CD8-positive, alpha-beta memory T cell (primary cell): ENCODE results near the gene CD74. TPM values are rescaled to one million over a fixed set of nuclear protein-coding genes. Genes with fewer than 3 reads are reported as not detected.

Source experiments
- CTCF ChIA-PET: fragments of 350-600 bp; sonication (Branson Sonifier 250); formaldehyde crosslinking; loops from one replicate; lab custom pipeline; 2021; ENCODE audit warnings: antibody characterized with exemption; lab: Charles Lee
- POLR2A ChIA-PET: fragments of 350-600 bp; sonication (Branson Sonifier 250); formaldehyde crosslinking; loops from one replicate; lab custom pipeline; 2021; ENCODE audit warnings: antibody characterized with exemption; lab: Charles Lee
- DNase-seq, 5 donors: peaks; one replicate each; pipeline versions ENCODE4 v3.0.0 to v3.0.0-alpha.2; 2020 to 2022; ENCODE audit warnings: mixed read lengths in 1 of 5
- H3K27ac ChIP-seq: one replicate; pipeline ENCODE4 v1.7.0; 2013; ENCODE audit warnings: low read depth, mild to moderate bottlenecking, low read length, moderate library complexity
- H3K27me3 ChIP-seq: 2 replicates; pipeline ENCODE4 v1.7.0; 2013; ENCODE audit warnings: low read length, mild to moderate bottlenecking; ENCODE audit not compliant: insufficient read depth, poor library complexity, severe bottlenecking
- H3K36me3 ChIP-seq: 2 replicates; pipeline ENCODE4 v1.7.0; 2013; ENCODE audit warnings: mild to moderate bottlenecking, low read length, moderate library complexity; ENCODE audit not compliant: insufficient read depth
- H3K4me1 ChIP-seq: 2 replicates; pipeline ENCODE4 v1.7.0; 2013; ENCODE audit warnings: mild to moderate bottlenecking, low read length, moderate library complexity; ENCODE audit not compliant: insufficient read depth
- H3K4me3 ChIP-seq: 2 replicates; pipeline ENCODE4 v1.7.0; 2013; ENCODE audit warnings: mild to moderate bottlenecking, low read length
- H3K9me3 ChIP-seq: 2 replicates; pipeline ENCODE4 v1.7.0; 2013; ENCODE audit warnings: mild to moderate bottlenecking, low read length
- H3K27ac Mint-ChIP-seq, 8 donors: one replicate each; pipeline ENCODE4 v1.8.0; 2020 to 2021; ENCODE audit warnings: mixed read lengths in 8 of 8, mild to moderate bottlenecking in 6 of 8, inconsistent platforms in 3 of 8, moderate library complexity in 3 of 8
- H3K27me3 Mint-ChIP-seq, 2 donors: one replicate each; pipeline ENCODE4 v1.8.0; 2020 to 2021; ENCODE audit warnings: mixed read lengths in 2 of 2, mild to moderate bottlenecking in 1 of 2, moderate library complexity in 1 of 2
- H3K36me3 Mint-ChIP-seq, 3 donors: one replicate each; pipeline ENCODE4 v1.8.0; 2020 to 2021; ENCODE audit warnings: mixed read lengths in 3 of 3, inconsistent platforms in 1 of 3, mild to moderate bottlenecking in 1 of 3
- H3K4me1 Mint-ChIP-seq, 3 donors: one replicate each; pipeline ENCODE4 v1.8.0; 2020 to 2021; ENCODE audit warnings: mixed read lengths in 3 of 3, inconsistent platforms in 1 of 3, mild to moderate bottlenecking in 1 of 3
- H3K4me3 Mint-ChIP-seq, 7 donors: one replicate each; pipeline ENCODE4 v1.8.0; 2020 to 2021; ENCODE audit warnings: mixed read lengths in 7 of 7, mild to moderate bottlenecking in 6 of 7, moderate library complexity in 4 of 7, inconsistent platforms in 2 of 7
- H3K9me3 Mint-ChIP-seq, 5 donors: one replicate each; pipeline ENCODE4 v1.8.0; 2020 to 2022; ENCODE audit warnings: mixed read lengths in 5 of 5, mild to moderate bottlenecking in 3 of 5, moderate library complexity in 2 of 5, inconsistent platforms in 1 of 5
- polyA plus RNA-seq: library from polyadenylated mRNA; unstranded; fragments of 300-500 nt; fragmentation: Illumina TruSeq; gene quantifications from one replicate; pipeline ENCODE4 v1.2.3, GENCODE V29; 2021
- total RNA-seq, 2 experiments: library from RNA; stranded (reverse); gene quantifications; one replicate each; pipeline ENCODE4 v1.2.3, GENCODE V29; 2021

The CD74 gene
- total and polyA plus RNA-seq, 3 experiments from 2014 or later: 319 to 1,273 (median 324) TPM

DNA sequence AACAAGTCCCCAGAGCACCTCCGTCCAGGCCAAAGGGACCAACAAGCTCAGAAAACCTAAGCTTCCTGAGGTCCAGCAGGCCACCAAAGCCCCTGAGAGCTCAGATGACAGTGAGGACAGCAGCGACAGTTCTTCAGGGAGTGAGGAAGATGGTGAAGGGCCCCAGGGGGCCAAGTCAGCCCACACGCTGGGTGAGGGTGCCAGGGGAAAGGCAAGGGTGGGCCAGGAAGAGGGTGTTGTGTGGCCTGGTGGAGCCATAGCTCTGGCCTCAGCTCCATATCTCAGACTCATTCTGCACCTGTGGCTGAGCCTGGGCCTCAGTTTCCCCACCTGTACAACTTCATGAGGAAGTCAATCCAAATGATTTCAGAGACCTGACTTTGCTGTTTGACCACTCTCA, 20.7 kb downstream of the CD74 start:
- peaks cover 0 to 92% (median 12%) of the 10 kb centered on the region in 3 donors for H3K36me3 Mint-ChIP-seq
- Histone ChIP-seq H3K9me3 (no peaks in the 10 kb centered on the region), H3K27me3 (no peaks in the 10 kb centered on the region), H3K27ac (no peak overlapping the region), H3K4me1 (no peaks in the 10 kb centered on the region), H3K4me3 (no peak overlapping the region), H3K36me3 (peaks cover 69% of the 10 kb centered on the region)
- DNase-seq: no peak
- no peaks in the 10 kb centered on the region for H3K9me3 Mint-ChIP-seq
- no peaks in the 10 kb centered on the region for H3K4me1 Mint-ChIP-seq
- ChIA-PET POLR2A (no interaction called here), CTCF (interaction anchor here (2.9 kb wide), 1 partner anchor 41 kb away, joined by 6 read pairs; no protein-coding TSS in a partner anchor)
- peak overlapping the region in 4 of 8 donors; percentile 8 to 77 (median 46) for H3K27ac Mint-ChIP-seq
- H3K27me3 Mint-ChIP-seq: no peaks in the 10 kb centered on the region
- H3K4me3 Mint-ChIP-seq: no peak overlapping the region

DNA sequence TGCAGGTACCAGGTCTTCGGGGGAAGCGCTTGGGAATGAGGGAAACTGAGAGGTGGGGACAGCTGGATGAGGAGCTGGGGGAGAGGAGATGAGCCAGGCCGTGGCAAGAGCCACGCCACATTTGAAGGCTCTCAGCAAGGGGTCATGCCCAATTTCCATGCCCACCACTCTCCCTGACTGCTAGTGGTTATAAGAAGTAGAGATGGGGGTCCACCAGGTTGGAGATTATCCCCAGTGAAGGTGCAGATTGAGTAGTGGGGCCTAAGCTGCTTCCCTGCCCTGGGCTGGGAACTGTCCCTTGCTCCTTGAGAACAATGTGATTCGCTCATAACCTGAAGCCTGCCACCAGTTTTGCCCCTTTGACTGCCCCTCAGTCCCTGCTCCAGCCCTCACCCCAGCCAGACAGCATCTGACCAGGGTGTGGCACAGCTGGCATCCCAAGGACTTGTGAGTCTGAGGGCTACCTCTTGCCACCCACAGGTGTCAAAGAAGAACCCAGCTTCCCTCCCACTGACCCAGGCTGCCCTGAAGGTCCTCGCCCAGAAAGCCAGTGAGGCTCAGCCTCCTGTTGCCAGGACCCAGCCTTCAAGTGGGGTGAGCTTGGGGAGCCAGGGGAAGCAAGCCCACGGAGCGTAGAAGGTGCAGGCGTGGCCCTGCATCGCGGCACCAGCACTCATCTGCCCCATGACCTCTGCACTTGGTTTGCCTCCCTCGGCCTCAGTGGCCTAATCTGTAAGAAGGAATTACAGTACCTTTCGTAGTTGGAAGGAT, 21.5 kb downstream of the CD74 start:
- Mint-ChIP-seq H3K4me3 (no peak overlapping the region), H3K27ac (peak overlapping the region in 4 of 8 donors; percentile 8 to 70 (median 18)), H3K27me3 (no peaks in the 10 kb centered on the region), H3K4me1 (no peaks in the 10 kb centered on the region), H3K9me3 (no peaks in the 10 kb centered on the region), H3K36me3 (peaks cover 0 to 93% (median 12%) of the 10 kb centered on the region in 3 donors)
- Histone ChIP-seq H3K4me3 (no peak overlapping the region), H3K27me3 (no peaks in the 10 kb centered on the region), H3K4me1 (no peaks in the 10 kb centered on the region), H3K36me3 (peaks cover 74% of the 10 kb centered on the region), H3K9me3 (no peaks in the 10 kb centered on the region), H3K27ac (no peak overlapping the region)
- ChIA-PET POLR2A (no interaction called here), CTCF (interaction anchor here (2.9 kb wide), 1 partner anchor 40 kb away, joined by 6 read pairs; no protein-coding TSS in a partner anchor)
- no peak for DNase-seq

DNA sequence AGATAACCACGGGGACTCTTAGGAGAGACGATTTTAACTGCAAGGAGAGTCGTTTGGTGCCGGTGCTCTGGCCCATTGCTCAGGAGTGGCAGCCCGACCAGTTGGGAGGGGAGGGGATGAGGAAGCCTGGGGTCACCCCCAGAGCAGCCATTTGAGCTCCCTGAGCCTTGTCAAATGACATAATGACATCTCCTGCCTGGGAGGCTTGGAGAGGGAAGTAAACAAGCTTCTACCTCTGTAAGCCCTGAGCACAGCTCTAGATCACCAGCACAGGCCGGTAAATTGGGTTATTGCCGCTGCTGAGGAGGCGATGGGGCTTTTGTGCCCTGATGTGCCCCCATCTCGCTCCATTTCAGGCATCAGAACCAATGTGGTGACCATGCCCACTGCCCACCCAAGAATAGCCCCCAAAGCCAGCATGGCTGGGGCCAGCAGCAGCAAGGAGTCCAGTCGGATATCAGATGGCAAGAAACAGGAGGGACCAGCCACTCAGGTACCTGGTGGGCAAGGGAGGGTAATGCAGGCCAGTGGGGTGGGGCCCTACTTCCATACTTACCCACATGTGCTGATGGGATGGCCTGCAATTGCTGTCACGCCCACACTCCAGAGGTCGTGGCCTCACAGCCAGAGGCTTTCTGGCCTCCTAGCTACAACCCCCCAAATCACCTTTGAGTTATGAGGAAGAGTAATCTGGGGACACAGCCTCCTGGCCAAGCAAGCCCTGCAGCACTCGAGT, 23.0 kb downstream of the CD74 start:
- Histone ChIP-seq H3K27me3 (no peaks in the 10 kb centered on the region), H3K4me1 (no peaks in the 10 kb centered on the region), H3K36me3 (peaks cover 75% of the 10 kb centered on the region), H3K9me3 (no peaks in the 10 kb centered on the region), H3K4me3 (no peak overlapping the region), H3K27ac (no peak overlapping the region)
- POLR2A ChIA-PET: no interaction called here
- Mint-ChIP-seq H3K4me1 (no peaks in the 10 kb centered on the region), H3K4me3 (no peak overlapping the region), H3K27me3 (no peaks in the 10 kb centered on the region), H3K36me3 (peaks cover 0 to 94% (median 9%) of the 10 kb centered on the region in 3 donors), H3K27ac (peak overlapping the region in 4 of 8 donors; percentile 3 to 82 (median 46)), H3K9me3 (no peaks in the 10 kb centered on the region)
- no peak for DNase-seq
- CTCF ChIA-PET: interaction anchor here (2.9 kb wide), 1 partner anchor 39 kb away, joined by 6 read pairs; no protein-coding TSS in a partner anchor

DNA sequence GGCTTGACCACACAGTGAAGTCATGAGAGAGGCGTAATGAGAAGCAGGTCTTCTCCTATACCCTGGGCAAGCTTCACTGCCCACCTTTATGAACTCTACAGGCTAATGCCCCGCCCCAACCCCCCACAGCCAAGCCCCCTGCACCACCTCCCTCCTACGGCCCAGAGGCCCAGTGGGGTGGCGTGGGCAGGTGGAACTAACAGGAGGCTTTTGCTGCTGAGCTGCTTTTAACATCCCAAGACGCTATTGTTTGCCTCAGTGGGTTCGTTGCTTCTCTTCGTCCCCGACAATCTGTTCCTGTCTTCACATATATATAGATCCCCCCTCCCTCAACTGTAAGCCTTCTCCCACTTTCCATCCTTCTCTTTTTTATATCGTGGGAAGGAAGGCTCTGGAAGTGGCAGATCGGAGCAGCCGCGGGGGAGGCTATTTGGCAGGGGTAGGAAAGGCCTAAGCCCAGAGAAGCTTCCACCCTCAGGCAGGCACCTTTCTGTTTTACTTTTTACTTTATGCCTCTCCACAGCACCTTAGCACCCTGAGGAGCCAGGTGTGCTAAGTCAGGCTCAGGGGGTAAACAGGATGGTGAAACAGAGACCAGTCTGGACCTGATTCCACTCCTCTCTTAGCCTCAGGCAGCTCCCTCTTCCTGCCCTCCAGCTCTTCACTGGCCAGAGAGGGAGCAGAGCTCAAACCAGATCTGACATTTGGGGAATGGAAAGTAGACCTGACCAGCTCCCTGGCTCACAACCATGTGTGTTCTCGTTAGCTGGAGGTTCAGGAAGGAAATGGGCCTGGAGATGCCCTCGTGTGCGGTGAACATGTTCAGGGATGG, 26.5 kb downstream of the CD74 start:
- POLR2A ChIA-PET: no interaction called here

DNA sequence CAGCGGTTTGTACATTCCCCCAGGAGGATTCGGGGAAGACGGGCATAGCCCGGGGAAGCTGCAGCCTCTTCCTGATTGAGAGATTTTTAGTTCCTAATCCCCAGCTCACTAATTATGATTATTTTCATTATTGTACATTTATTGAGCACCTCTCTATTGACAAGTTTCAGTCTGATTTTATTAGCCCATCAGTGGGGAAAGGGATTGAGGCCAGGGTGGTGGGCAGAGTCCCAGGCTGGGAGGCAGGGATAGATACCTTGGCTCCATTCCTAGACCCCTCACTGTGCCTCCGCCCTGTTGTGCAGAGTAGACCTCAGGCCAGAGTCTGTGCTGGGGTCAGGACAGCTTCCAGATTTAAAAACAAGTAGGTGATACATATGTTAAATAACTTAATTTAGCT, 28.0 kb downstream of the CD74 start:
- no peak for DNase-seq
- ChIA-PET CTCF (interaction anchor here (1.0 to 2.1 kb wide), 2 partner anchors 15 to 67 kb away, joined by 3 to 10 read pairs; no protein-coding TSS in a partner anchor), POLR2A (no interaction called here)
- Mint-ChIP-seq H3K4me1 (peaks cover 4 to 8% (median 5%) of the 10 kb centered on the region in 3 donors), H3K27me3 (no peaks in the 10 kb centered on the region), H3K36me3 (peaks cover 12 to 96% (median 16%) of the 10 kb centered on the region in 3 donors), H3K27ac (peak overlapping the region in 2 of 8 donors; percentile 21 to 91), H3K9me3 (no peaks in the 10 kb centered on the region), H3K4me3 (no peak overlapping the region)
- Histone ChIP-seq H3K36me3 (peaks cover 82% of the 10 kb centered on the region), H3K9me3 (no peaks in the 10 kb centered on the region), H3K4me1 (no peaks in the 10 kb centered on the region), H3K4me3 (no peak overlapping the region), H3K27ac (no peak overlapping the region), H3K27me3 (no peaks in the 10 kb centered on the region)

More for the DNA sequence above, 26.5 kb downstream of the CD74 start:
- no peaks in the 10 kb centered on the region for H3K9me3 Mint-ChIP-seq
- H3K36me3 Mint-ChIP-seq: peaks cover 6 to 98% (median 16%) of the 10 kb centered on the region in 3 donors
- H3K27me3 ChIP-seq: no peaks in the 10 kb centered on the region
- no peak overlapping the region for H3K27ac ChIP-seq
- no peak for DNase-seq
- peaks cover 4 to 6% (median 5%) of the 10 kb centered on the region in 3 donors for H3K4me1 Mint-ChIP-seq
- H3K9me3 ChIP-seq: no peaks in the 10 kb centered on the region
- H3K4me3 ChIP-seq: no peak overlapping the region
- H3K4me1 ChIP-seq: no peaks in the 10 kb centered on the region
- H3K36me3 ChIP-seq: peaks cover 81% of the 10 kb centered on the region
- H3K4me3 Mint-ChIP-seq: no peak overlapping the region
- CTCF ChIA-PET: interaction anchor here (0.9 to 2.1 kb wide), 2 partner anchors 13 to 18 kb away, joined by 3 to 10 read pairs; no protein-coding TSS in a partner anchor
- no peaks in the 10 kb centered on the region for H3K27me3 Mint-ChIP-seq
- peak overlapping the region in 2 of 8 donors; percentile 56 to 72 for H3K27ac Mint-ChIP-seq

DNA sequence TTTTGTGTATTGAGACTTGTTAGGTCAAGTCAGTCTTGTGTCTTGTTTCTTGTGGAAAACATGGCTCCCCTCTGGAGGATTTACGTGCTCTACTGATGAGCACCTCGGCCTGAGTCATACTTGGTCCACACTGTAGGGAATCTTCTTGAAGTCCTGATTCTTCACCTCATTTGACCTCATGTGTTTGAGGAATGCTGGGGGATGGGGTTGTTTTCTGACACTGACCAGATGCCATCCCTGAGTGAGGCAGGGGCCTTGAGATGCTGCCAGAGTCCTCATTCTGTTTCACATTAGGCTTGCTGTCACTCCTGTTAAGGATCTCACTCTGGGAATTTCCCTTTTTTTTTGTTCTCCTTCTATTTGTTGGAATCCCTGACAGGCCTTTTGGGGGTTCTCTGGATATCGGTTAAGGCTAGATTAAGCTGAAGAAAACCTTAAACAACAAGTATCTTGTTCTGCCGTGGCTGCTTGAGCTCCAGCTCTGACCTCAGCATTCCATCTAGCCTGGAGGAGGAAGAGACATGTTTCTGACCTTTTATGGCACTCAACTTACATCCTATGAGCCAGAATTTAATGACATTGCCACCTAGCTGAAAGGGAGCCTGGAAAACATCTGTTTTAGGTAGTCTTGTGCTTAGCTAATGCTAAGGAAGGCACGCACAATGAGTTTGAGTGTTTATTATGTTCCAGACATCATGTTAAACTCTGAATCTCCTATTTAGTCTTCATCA, 34.6 kb downstream of the CD74 start:
- Histone ChIP-seq H3K9me3 (no peaks in the 10 kb centered on the region), H3K4me1 (peaks cover 27% of the 10 kb centered on the region), H3K4me3 (no peak overlapping the region), H3K36me3 (peaks cover 81% of the 10 kb centered on the region), H3K27me3 (no peaks in the 10 kb centered on the region), H3K27ac (peak overlapping the region; percentile 33)
- Mint-ChIP-seq H3K4me3 (peak overlapping the region in 4 of 7 donors; percentile 58 to 91 (median 71)), H3K27ac (peak overlapping the region; percentile 83 to 99 (median 95)), H3K4me1 (peaks cover 35 to 44% (median 44%) of the 10 kb centered on the region in 3 donors), H3K36me3 (peaks cover 8 to 97% (median 10%) of the 10 kb centered on the region in 3 donors), H3K27me3 (no peaks in the 10 kb centered on the region), H3K9me3 (no peaks in the 10 kb centered on the region)
- ChIA-PET POLR2A (interaction anchor here (0.7 to 1.0 kb wide), 2 partner anchors 32 to 35 kb away, joined by 3 read pairs; partner anchors contain the start of gene CD74), CTCF (interaction anchor here (1.1 kb wide), 1 partner anchor 33 kb away, joined by 4 read pairs; no protein-coding TSS in a partner anchor)
- no peak for DNase-seq
